Erythroblast (primary cell): ENCODE results near the gene TBRG1.

Experiments
- GATA1 ChIP-seq: IDR thresholded peaks from 2 replicates; pipeline ENCODE4 v1.6.1; 2011; ENCODE audit warnings: low read depth, mild to moderate bottlenecking, control low read depth, low read length, moderate library complexity
- POLR2A ChIP-seq: IDR thresholded peaks from 2 replicates; pipeline ENCODE4 v1.6.1; 2011; ENCODE audit warnings: mild to moderate bottlenecking, low read length

GRCh38 chr11:124608147-124608546, 14.5 kb upstream of the TBRG1 start:
- TF ChIP-seq POLR2A (no peak), GATA1 (no peak)
